HFF-Myc (cell line): Measurements from ENCODE around the gene MRGPRF.
A peak's percentile ranks its signal among the peaks of the same experiment; 100 is the strongest.

Source experiments
- DNase-seq: peaks from one replicate; pipeline ENCODE4 v3.0.0-alpha.2; 2011; ENCODE audit warnings: low read depth; ENCODE audit errors: extremely low read depth
- H3K4me3 ChIP-seq: replicated peaks from 2 replicates; pipeline ENCODE4 v1.5.1; 2011; ENCODE audit warnings: low read depth, mild to moderate bottlenecking, control low read depth, low read length
- CTCF ChIP-seq: IDR thresholded peaks from 2 replicates; pipeline ENCODE4 v1.5.1; 2012; ENCODE audit warnings: mild to moderate bottlenecking, low read depth, low read length, control low read depth; ENCODE audit errors: missing control alignments

The MRGPRF gene

GRCh38 chr11:69053546-69054396, 40.7 kb upstream of the MRGPRF start:
- TF ChIP-seq CTCF = no peak
- no peak for DNase-seq
- no peak overlapping the region for H3K4me3 ChIP-seq

GRCh38 chr11:69053169-69053477, 40.1 kb upstream of the MRGPRF start:
- H3K4me3 ChIP-seq = no peak overlapping the region
- no peak for TF ChIP-seq CTCF
- no peak for DNase-seq

- H3K4me3 ChIP-seq = no peak overlapping the region
- TF ChIP-seq CTCF = no peak
- no peak for DNase-seq
Measured at GRCh38 chr11:69052343-69053168, 39.5 kb upstream of the MRGPRF start.

- DNase-seq = no peak
- TF ChIP-seq CTCF = no peak
- no peak overlapping the region for H3K4me3 ChIP-seq
Measured at GRCh38 chr11:69051381-69052342, 38.6 kb upstream of the MRGPRF start.

- TF ChIP-seq CTCF = no peak
- DNase-seq = no peak
- H3K4me3 ChIP-seq = no peak overlapping the region
Measured at GRCh38 chr11:69050592-69051380, 37.7 kb upstream of the MRGPRF start.

- no peak for DNase-seq
- TF ChIP-seq CTCF = no peak
- H3K4me3 ChIP-seq = peak overlapping the region; percentile 81
Measured at GRCh38 chr11:69049490-69049867, 36.4 kb upstream of the MRGPRF start.
